Immature natural killer cell (primary cell): ENCODE results near the gene PLCH2. TPM values are rescaled to one million over a fixed set of nuclear protein-coding genes. Genes with fewer than 3 reads are reported as not detected.

Source experiments
- DNase-seq, 3 donors: peaks; one replicate each; pipeline ENCODE4 v3.0.0; 2022; ENCODE audit warnings: mixed read lengths in 1 of 3
- H3K27ac Mint-ChIP-seq, 6 donors: one replicate each; pipeline ENCODE4 v1.8.0; 2020; ENCODE audit warnings: mixed read lengths in 6 of 6, mild to moderate bottlenecking in 5 of 6, inconsistent platforms in 4 of 6, moderate library complexity in 3 of 6
- H3K27me3 Mint-ChIP-seq, 3 donors: one replicate each; pipeline ENCODE4 v1.8.0; 2020 to 2021; ENCODE audit warnings: low read depth in 3 of 3, mild to moderate bottlenecking in 3 of 3, mixed read lengths in 3 of 3, moderate library complexity in 3 of 3, inconsistent platforms in 1 of 3
- H3K36me3 Mint-ChIP-seq, 3 donors: one replicate each; pipeline ENCODE4 v1.8.0; 2020; ENCODE audit warnings: mixed read lengths in 3 of 3, inconsistent platforms in 2 of 3, mild to moderate bottlenecking in 2 of 3
- H3K4me1 Mint-ChIP-seq, 2 donors: one replicate each; pipeline ENCODE4 v1.8.0; 2020; ENCODE audit warnings: inconsistent platforms in 2 of 2, mild to moderate bottlenecking in 2 of 2, mixed read lengths in 2 of 2, moderate library complexity in 1 of 2
- H3K4me3 Mint-ChIP-seq, 5 donors: one replicate each; pipeline ENCODE4 v1.8.0; 2020; ENCODE audit warnings: mild to moderate bottlenecking in 5 of 5, mixed read lengths in 5 of 5, inconsistent platforms in 3 of 5, moderate library complexity in 3 of 5
- H3K9me3 Mint-ChIP-seq, 6 donors: one replicate each; pipeline ENCODE4 v1.8.0; 2020; ENCODE audit warnings: mild to moderate bottlenecking in 6 of 6, mixed read lengths in 6 of 6, inconsistent platforms in 4 of 6, moderate library complexity in 3 of 6
- polyA plus RNA-seq, 3 donors: library from polyadenylated mRNA; unstranded; fragments of 300-500 nt; fragmentation: Illumina TruSeq; gene quantifications; one replicate each; pipeline ENCODE4 v1.2.3, GENCODE V29; 2021

Gene PLCH2
- polyA plus RNA-seq, 3 donors from 2014 or later = 2.9 to 5.1 TPM; not detected in 1

- Mint-ChIP-seq H3K27me3 (peaks cover 0 to 2% (median 0%) of the 10 kb centered on the region in 3 donors), H3K4me1 (peaks cover 0 to 3% of the 10 kb centered on the region in 2 donors), H3K4me3 (no peak overlapping the region), H3K9me3 (no peaks in the 10 kb centered on the region), H3K36me3 (no peaks in the 10 kb centered on the region), H3K27ac (no peak overlapping the region)
- DNase-seq = no peak
These were observed 30.8 kb upstream of the PLCH2 start for GRCh38 chr1:2445162-2445822.

- H3K27me3 Mint-ChIP-seq = peaks cover 0 to 2% (median 0%) of the 10 kb centered on the region in 3 donors
These were observed 30.3 kb upstream of the PLCH2 start for GRCh38 chr1:2445823-2446215.

GRCh38 chr1:2446394-2446793 lies 29.7 kb upstream of the PLCH2 start:
- Mint-ChIP-seq H3K9me3 (no peaks in the 10 kb centered on the region), H3K4me1 (peaks cover 0 to 3% of the 10 kb centered on the region in 2 donors), H3K27me3 (peaks cover 0 to 2% (median 0%) of the 10 kb centered on the region in 3 donors), H3K27ac (no peak overlapping the region), H3K36me3 (no peaks in the 10 kb centered on the region), H3K4me3 (no peak overlapping the region)
- DNase-seq = no peak

More at GRCh38 chr1:2445823-2446215, 30.3 kb upstream of the PLCH2 start:
- no peak for DNase-seq
- Mint-ChIP-seq H3K36me3 (no peaks in the 10 kb centered on the region), H3K4me3 (no peak overlapping the region), H3K9me3 (no peaks in the 10 kb centered on the region), H3K4me1 (peaks cover 0 to 3% of the 10 kb centered on the region in 2 donors), H3K27ac (no peak overlapping the region)

DNA sequence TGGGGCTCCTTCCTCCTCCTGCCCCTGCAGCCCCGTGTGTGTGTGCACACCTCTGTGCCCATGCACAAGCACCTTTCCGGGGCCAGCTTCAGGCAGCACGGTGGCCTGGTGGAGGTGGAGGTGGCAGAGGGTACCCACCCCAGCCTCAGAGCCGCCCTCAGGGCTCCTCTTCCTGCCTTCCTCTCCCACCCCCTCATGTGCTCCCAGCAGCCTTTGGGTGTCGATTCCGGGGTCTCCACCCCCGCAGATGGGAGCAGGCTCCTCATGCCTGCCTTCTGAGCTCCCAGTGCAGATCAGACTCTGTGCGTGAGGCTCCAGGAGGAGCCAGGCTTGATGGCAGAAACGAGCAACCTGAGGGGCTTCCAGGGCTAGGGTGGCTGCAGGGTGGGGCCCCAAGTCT lies 29.2 kb upstream of the PLCH2 start:
- H3K36me3 Mint-ChIP-seq = no peaks in the 10 kb centered on the region
- H3K4me3 Mint-ChIP-seq = no peak overlapping the region
- H3K27me3 Mint-ChIP-seq = peaks cover 0 to 2% (median 0%) of the 10 kb centered on the region in 3 donors
- H3K27ac Mint-ChIP-seq = no peak overlapping the region
- no peaks in the 10 kb centered on the region for H3K9me3 Mint-ChIP-seq
- peaks cover 0 to 3% of the 10 kb centered on the region in 2 donors for H3K4me1 Mint-ChIP-seq
- DNase-seq = no peak

DNA sequence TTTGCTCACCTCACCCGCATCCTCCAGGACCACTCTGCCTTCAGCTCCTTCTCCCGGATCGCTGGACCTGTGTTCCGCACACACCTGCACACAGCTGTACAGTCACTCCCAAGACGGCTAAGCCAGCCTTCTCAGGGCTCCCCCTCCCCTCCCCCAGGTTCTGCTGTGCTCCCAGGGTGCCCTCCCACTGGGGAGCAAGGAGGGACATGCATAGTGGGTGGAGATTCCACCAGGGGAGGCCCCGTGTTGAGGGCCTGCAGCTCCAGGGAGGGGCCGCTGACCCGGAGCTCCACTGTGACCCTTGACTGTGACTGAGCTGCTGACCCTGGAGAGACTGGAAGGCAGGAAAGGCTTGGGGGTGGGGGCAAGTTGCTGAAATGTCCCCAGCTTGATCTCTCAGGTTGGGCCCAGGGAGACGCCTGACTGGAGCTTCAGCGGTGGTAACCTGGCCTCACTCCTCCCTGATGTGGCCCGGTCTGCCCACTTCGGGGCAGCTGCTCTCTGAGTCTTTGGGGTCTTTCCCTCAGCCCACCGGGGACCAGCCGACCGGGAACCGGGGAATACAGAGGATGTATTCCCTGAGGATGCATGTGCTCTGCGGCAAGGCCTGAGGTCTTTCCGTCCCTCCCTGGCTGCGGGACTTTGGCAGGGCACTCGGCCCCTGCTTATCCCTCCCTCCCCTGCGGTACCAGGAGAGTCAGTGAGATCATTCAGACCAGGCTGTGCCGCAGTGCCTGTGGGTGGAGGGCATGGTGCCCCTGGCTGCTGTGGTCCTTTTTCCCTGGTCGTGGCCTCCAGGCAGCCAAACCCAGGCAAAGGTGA lies 28.6 kb upstream of the PLCH2 start:
- Mint-ChIP-seq H3K4me1 (peaks cover 0 to 1% of the 10 kb centered on the region in 2 donors), H3K9me3 (no peaks in the 10 kb centered on the region), H3K27me3 (peaks cover 0 to 2% (median 0%) of the 10 kb centered on the region in 3 donors), H3K36me3 (no peaks in the 10 kb centered on the region), H3K27ac (no peak overlapping the region), H3K4me3 (no peak overlapping the region)
- DNase-seq = no peak

DNA sequence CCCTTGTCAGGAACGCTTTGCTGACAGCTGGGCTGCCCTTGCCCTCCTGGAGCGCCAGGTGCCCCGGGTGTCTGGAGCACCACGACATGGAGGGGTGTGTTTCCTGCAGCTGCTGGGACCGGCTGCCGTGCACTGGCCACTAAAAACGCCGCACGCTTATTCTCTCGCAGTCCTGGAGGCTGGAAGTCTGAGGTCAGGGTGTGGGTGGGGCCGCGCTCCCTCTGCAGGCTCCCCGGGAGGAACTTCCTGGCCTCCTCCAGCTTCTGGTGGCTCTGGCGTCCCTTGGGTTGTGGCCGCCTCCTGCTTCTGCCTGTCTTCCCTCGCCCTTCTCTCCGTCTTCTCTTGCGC lies 28.0 kb upstream of the PLCH2 start:
- H3K27ac Mint-ChIP-seq = no peak overlapping the region
- no peaks in the 10 kb centered on the region for H3K4me1 Mint-ChIP-seq
- no peaks in the 10 kb centered on the region for H3K36me3 Mint-ChIP-seq
- peaks cover 0 to 2% (median 0%) of the 10 kb centered on the region in 3 donors for H3K27me3 Mint-ChIP-seq
- no peaks in the 10 kb centered on the region for H3K9me3 Mint-ChIP-seq
- no peak overlapping the region for H3K4me3 Mint-ChIP-seq
- DNase-seq = no peak

DNA sequence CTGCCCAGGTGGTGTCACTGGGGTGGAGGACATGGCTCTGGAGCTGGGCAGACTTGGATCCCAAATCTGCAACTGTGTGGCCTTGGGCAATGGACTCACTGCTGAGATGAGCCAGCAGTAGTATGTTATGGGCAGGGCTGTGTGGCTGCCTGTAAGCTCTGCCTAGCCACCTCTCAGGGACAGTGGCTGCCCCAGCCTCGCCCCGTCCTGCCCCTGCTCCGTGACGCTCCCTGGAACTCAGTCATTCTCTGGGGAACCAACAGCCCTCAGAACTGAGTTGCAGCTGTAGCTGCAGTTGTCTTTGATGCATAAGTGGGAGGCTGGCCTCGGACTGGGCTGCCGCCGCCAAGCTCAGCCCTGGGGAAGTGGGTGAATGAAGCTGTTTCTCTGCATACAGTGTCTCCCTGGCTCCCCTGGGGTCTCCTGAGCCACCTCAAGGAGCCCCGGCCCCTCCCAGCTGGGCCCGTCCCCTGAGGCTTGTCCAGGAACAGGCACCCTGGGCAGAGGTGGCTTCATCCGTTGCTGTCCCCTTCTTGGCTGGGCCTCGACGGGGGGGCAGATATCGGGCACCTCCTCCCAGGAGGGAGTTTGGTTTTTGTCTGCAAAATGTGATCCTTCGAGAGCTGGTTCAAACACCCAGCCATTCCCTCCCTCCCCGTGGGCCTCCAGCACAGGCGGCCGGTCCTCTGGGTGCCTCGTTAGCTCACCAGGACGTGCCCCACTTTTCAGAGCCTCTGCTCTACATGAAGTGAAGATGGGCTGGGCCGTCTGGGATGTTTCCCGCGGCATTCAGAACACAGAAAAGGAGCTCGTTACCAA lies 26.2 kb upstream of the PLCH2 start:
- Mint-ChIP-seq H3K27me3 (peaks cover 0 to 2% (median 0%) of the 10 kb centered on the region in 3 donors), H3K4me3 (no peak overlapping the region), H3K27ac (no peak overlapping the region), H3K9me3 (no peaks in the 10 kb centered on the region), H3K4me1 (no peaks in the 10 kb centered on the region), H3K36me3 (no peaks in the 10 kb centered on the region)
- no peak for DNase-seq

- DNase-seq = no peak
- Mint-ChIP-seq H3K4me1 (no peaks in the 10 kb centered on the region), H3K4me3 (no peak overlapping the region), H3K27me3 (peaks cover 0 to 2% (median 0%) of the 10 kb centered on the region in 3 donors), H3K27ac (no peak overlapping the region), H3K36me3 (no peaks in the 10 kb centered on the region), H3K9me3 (no peaks in the 10 kb centered on the region)
These were observed 24.3 kb upstream of the PLCH2 start for GRCh38 chr1:2451741-2452140.

GRCh38 chr1:2452201-2452931 lies 23.7 kb upstream of the PLCH2 start:
- no peaks in the 10 kb centered on the region for H3K36me3 Mint-ChIP-seq
- H3K9me3 Mint-ChIP-seq = no peaks in the 10 kb centered on the region
- peaks cover 0 to under 1% of the 10 kb centered on the region in 2 donors for H3K4me1 Mint-ChIP-seq
- peaks cover 0 to 2% (median 0%) of the 10 kb centered on the region in 3 donors for H3K27me3 Mint-ChIP-seq
- H3K4me3 Mint-ChIP-seq = no peak overlapping the region
- no peak overlapping the region for H3K27ac Mint-ChIP-seq
- DNase-seq = no peak

DNA sequence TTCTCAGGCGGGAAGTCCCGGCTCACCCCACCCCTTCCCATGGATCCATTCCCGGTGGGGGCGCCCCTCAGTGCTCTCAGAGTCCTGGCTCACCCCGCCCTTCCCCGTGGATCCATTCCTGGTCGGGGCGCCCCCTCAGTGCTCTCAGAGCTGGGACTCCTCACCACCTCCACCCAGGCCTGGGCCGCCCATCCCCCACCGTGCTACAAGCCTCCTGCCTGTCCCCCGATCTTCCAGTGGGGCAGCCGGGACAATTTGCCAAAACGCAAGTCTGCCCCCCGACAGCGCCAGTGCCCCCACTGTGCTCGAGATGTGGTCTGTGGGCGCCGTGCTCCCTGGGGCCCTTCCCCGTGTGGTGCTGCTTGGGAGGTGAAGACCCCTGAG lies 23.2 kb upstream of the PLCH2 start:
- Mint-ChIP-seq H3K9me3 (no peaks in the 10 kb centered on the region), H3K36me3 (no peaks in the 10 kb centered on the region), H3K4me3 (no peak overlapping the region), H3K27ac (no peak overlapping the region), H3K4me1 (peaks cover 0 to 2% of the 10 kb centered on the region in 2 donors), H3K27me3 (peaks cover 0 to 2% (median 0%) of the 10 kb centered on the region in 3 donors)
- DNase-seq = no peak

- DNase-seq = no peak
- no peaks in the 10 kb centered on the region for H3K36me3 Mint-ChIP-seq
- H3K27me3 Mint-ChIP-seq = no peaks in the 10 kb centered on the region
- H3K4me1 Mint-ChIP-seq = peaks cover 0 to 2% of the 10 kb centered on the region in 2 donors
- no peaks in the 10 kb centered on the region for H3K9me3 Mint-ChIP-seq
- no peak overlapping the region for H3K27ac Mint-ChIP-seq
- H3K4me3 Mint-ChIP-seq = no peak overlapping the region
These were observed 21.9 kb upstream of the PLCH2 start for GRCh38 chr1:2454227-2454626.

- Mint-ChIP-seq H3K36me3 (no peaks in the 10 kb centered on the region), H3K4me3 (no peak overlapping the region), H3K4me1 (peaks cover 0 to 2% of the 10 kb centered on the region in 2 donors), H3K27me3 (no peaks in the 10 kb centered on the region), H3K27ac (no peak overlapping the region), H3K9me3 (no peaks in the 10 kb centered on the region)
- DNase-seq = no peak
These were observed 20.3 kb upstream of the PLCH2 start for GRCh38 chr1:2455757-2456156.

GRCh38 chr1:2457444-2457843 lies 18.6 kb upstream of the PLCH2 start:
- Mint-ChIP-seq H3K4me1 (peaks cover 0 to 2% of the 10 kb centered on the region in 2 donors), H3K9me3 (no peaks in the 10 kb centered on the region), H3K27me3 (no peaks in the 10 kb centered on the region), H3K4me3 (no peak overlapping the region), H3K36me3 (no peaks in the 10 kb centered on the region), H3K27ac (no peak overlapping the region)
- no peak for DNase-seq
